K562 (cell line): ENCODE results near the gene GPC1. TPM values are rescaled to one million over a fixed set of nuclear protein-coding genes. Genes with fewer than 3 reads are reported as not detected.

ENCODE experiments used
- ATAC-seq: fragments of 200-7000 bp; cut with Tn5 transposase; 3 replicates; pipeline ENCODE4 v1.9.1; 2020; ENCODE audit warnings: moderate library complexity
- BruUV-seq: library from RNA; stranded (reverse); fragments of 400-500 nt; replicated peaks from 2 replicates; lab custom pipeline; 2021; lab: Mats Ljungman, UMichigan
- CTCF ChIA-PET: fragments of 300-600 bp; formaldehyde crosslinking; extraction: SDS; loops from one replicate; lab custom pipeline; 2021; ENCODE audit warnings: low intra/inter-chr PET ratio; lab: Yijun Ruan, JAX
- POLR2A ChIA-PET: fragments of 300-600, 350-650 bp; sonication (Branson Sonifier 250); formaldehyde crosslinking; extraction: SDS; loops from one replicate; lab custom pipeline; 2021; ENCODE audit warnings: antibody characterized with exemption, inconsistent platforms; lab: Yijun Ruan, JAX
- DNase-seq, 4 experiments: peaks; one replicate each; pipeline versions ENCODE4 v3.0.0 to v3.0.0-alpha.2; 2011 to 2018; ENCODE audit warnings: low spot score in 3 of 4, mixed read lengths in 3 of 4; ENCODE audit errors: extremely low read depth in 1 of 4
- FAIRE-seq: peaks from 2 replicates; lab custom pipeline; 2011; peaks lifted over from hg19 to GRCh38; lab: Jason Lieb, UNC
- H2AFZ ChIP-seq: 2 replicates; pipeline ENCODE4 v1.6.0; 2011; ENCODE audit warnings: low read depth, low read length, control low read depth, inconsistent platforms
- H3K27ac ChIP-seq: fragments of 200-600 bp; 3 replicates; pipeline ENCODE4 v1.8.0; 2011; ENCODE audit warnings: low read depth, mild to moderate bottlenecking, control low read depth, inconsistent platforms, low read length, moderate library complexity, mixed read lengths; ENCODE audit errors: extremely low read depth
- H3K27me3 ChIP-seq, 2 experiments: fragments of 300-600 bp in 1 of 2; 2 replicates in 1 of 2; 3 replicates in 1 of 2; pipeline versions ENCODE4 v1.6.0 to v1.8.0; 2011; ENCODE audit warnings: inconsistent platforms in 2 of 2, low read length in 2 of 2, mild to moderate bottlenecking in 1 of 2, mixed read lengths in 1 of 2, moderate library complexity in 1 of 2; ENCODE audit not compliant: control insufficient read depth in 2 of 2, insufficient read depth in 2 of 2
- H3K36me3 ChIP-seq: fragments of 300-600 bp; 3 replicates; pipeline ENCODE4 v1.8.0; 2011; ENCODE audit warnings: mild to moderate bottlenecking, low read length, inconsistent platforms; ENCODE audit not compliant: control insufficient read depth, insufficient read depth
- H3K4me1 ChIP-seq, 2 experiments: fragments of 200-600 bp in 1 of 2; replicated peaks in 1 of 2; 2 replicates in 1 of 2; 3 replicates in 1 of 2; pipeline versions ENCODE4 v1.5.1 to v1.8.0; 2011; ENCODE audit warnings: inconsistent platforms in 2 of 2, low read length in 2 of 2, mild to moderate bottlenecking in 1 of 2, mixed read lengths in 1 of 2, moderate library complexity in 1 of 2; ENCODE audit not compliant: control insufficient read depth in 2 of 2, insufficient read depth in 2 of 2
- H3K4me2 ChIP-seq: 2 replicates; pipeline ENCODE4 v1.6.1; 2011; ENCODE audit warnings: low read length, control low read depth, inconsistent platforms, mixed read lengths; ENCODE audit not compliant: insufficient read depth
- H3K4me3 ChIP-seq: fragments of 200-600 bp; sonication (generic), shearing (Covaris generic); 2 replicates; pipeline ENCODE4 v1.5.1; 2016; ENCODE audit warnings: control low read depth, inconsistent platforms
- H3K79me2 ChIP-seq: fragments of 200-600 bp; 3 replicates; pipeline ENCODE4 v1.8.0; 2011; ENCODE audit warnings: low read length, inconsistent platforms; ENCODE audit not compliant: control insufficient read depth, insufficient read depth
- H3K9ac ChIP-seq, 2 experiments: 2 replicates each; pipeline versions ENCODE4 v1.6.0 to v1.6.1; 2011; ENCODE audit warnings: low read depth in 2 of 2, low read length in 2 of 2, control low read depth in 1 of 2, inconsistent platforms in 1 of 2, mild to moderate bottlenecking in 1 of 2, mixed read lengths in 1 of 2; ENCODE audit not compliant: insufficient read depth in 1 of 2
- H3K9me1 ChIP-seq: one replicate; pipeline ENCODE4 v1.6.0; 2011; ENCODE audit warnings: inconsistent platforms, mild to moderate bottlenecking, low read length, moderate library complexity; ENCODE audit not compliant: control insufficient read depth, insufficient read depth
- H3K9me3 ChIP-seq: replicated peaks from 2 replicates; pipeline ENCODE4 v1.5.1; 2011; ENCODE audit warnings: low read depth, low read length, inconsistent platforms; ENCODE audit not compliant: control insufficient read depth, insufficient read depth
- H4K20me1 ChIP-seq: replicated peaks from 2 replicates; pipeline ENCODE4 v1.6.1; 2011; ENCODE audit warnings: low read length, inconsistent platforms, mixed read lengths; ENCODE audit not compliant: control insufficient read depth, insufficient read depth
- FUS ChIP-seq: fragments of 200-400 bp; formaldehyde crosslinking; optimal IDR thresholded peaks from 2 replicates; pipeline ENCODE3; 2017; ENCODE audit warnings: low read depth, low read length
- HDAC6 ChIP-seq: IDR thresholded peaks from 2 replicates; pipeline ENCODE4 v1.6.1; 2012; ENCODE audit warnings: low read depth, mild to moderate bottlenecking, control low read depth, inconsistent platforms, low read length, moderate library complexity
- HNRNPH1 ChIP-seq: fragments of 200-400 bp; formaldehyde crosslinking; optimal IDR thresholded peaks from 2 replicates; pipeline ENCODE3; 2017; ENCODE audit warnings: low read depth, mild to moderate bottlenecking, low read length, moderate library complexity
- MCM2 ChIP-seq: fragments of 450-650 bp; IDR thresholded peaks from 2 replicates; pipeline ENCODE4 v1.6.1; 2017; ENCODE audit warnings: low read depth, mild to moderate bottlenecking
- NFE2L1 ChIP-seq: fragments of 450-650 bp; IDR thresholded peaks from 2 replicates; pipeline ENCODE4 v1.6.1; 2016; ENCODE audit warnings: missing genetic modification characterization, low read depth, mild to moderate bottlenecking, missing compliant biosample characterization, moderate library complexity, borderline replicate concordance
- PPARD ChIP-seq: fragments of 250-450 bp; sonication (Bioruptor Pico); IDR thresholded peaks from 2 replicates; pipeline ENCODE4 v1.8.0; 2022; ENCODE audit warnings: inconsistent platforms, mild to moderate bottlenecking, moderate library complexity
- RUNX1 ChIP-seq: sonication (generic); IDR thresholded peaks from 2 replicates; pipeline ENCODE4 v1.6.1; 2016; ENCODE audit warnings: antibody characterized with exemption, low read depth
- SLC30A9 ChIP-seq: fragments of 250-450 bp; sonication (Bioruptor Pico); IDR thresholded peaks from 2 replicates; pipeline ENCODE4 v1.8.0; 2022; ENCODE audit warnings: mild to moderate bottlenecking, moderate library complexity
- ZNF253 ChIP-seq: fragments of 250-450 bp; sonication (Bioruptor Pico); conservative IDR thresholded peaks from 2 replicates; pipeline ENCODE4 v1.6.1; 2021; ENCODE audit warnings: mild to moderate bottlenecking
- WGBS: fragments of 100-300 bp; shearing (Covaris generic); methylation state at CpG from one replicate; pipeline ENCODE4 v1.1.6; 2016; ENCODE audit warnings: low coverage, mixed read lengths; ENCODE audit not compliant: insufficient coverage; ENCODE audit errors: missing lambda C conversion rate; 5-methylcytosine and 5-hydroxymethylcytosine counted together
- in situ Hi-C: fragments of 300-500 bp; cut with MboI; formaldehyde crosslinking; loops from 4 replicates; pipeline ENCODE4 v1.15.0; 2018; ENCODE audit warnings: inconsistent platforms, mixed read lengths
- intact Hi-C: fragments of 100-400 bp; cut with micrococcal nuclease; formaldehyde crosslinking; loops from 2 replicates; pipeline ENCODE4 v1.14.2; 2022
- polyA plus RNA-seq, 8 experiments: library from polyadenylated mRNA; depleted of rRNA in 4 of 8; stranded (reverse) in 5 of 8; unstranded in 3 of 8; fragments of >200 nt; fragmentation: Nextera tagmentation in 2 of 8; fragmentation: Illumina TruSeq in 1 of 8; extraction: Ambion mirVana in 2 of 8; extraction: Trizol in 1 of 8; gene quantifications; 2 replicates each; pipeline versions ENCODE4 v1.2.1 to v1.2.3, GENCODE V29; 2011 to 2014; ENCODE audit warnings: inconsistent platforms in 1 of 8, missing spikeins in 1 of 8
- total RNA-seq, 7 experiments: library from RNA; depleted of rRNA in 6 of 7; stranded (reverse); fragments of >200 nt in 6 of 7; fragmentation: Illumina TruSeq in 2 of 7; extraction: Trizol in 2 of 7; gene quantifications; 2 replicates each; pipeline versions ENCODE4 v1.2.1 to v1.2.3, GENCODE V29; 2011 to 2021; ENCODE audit warnings: low replicate concordance in 1 of 7

The GPC1 gene
- total and polyA plus RNA-seq, 9 of the 15 experiments (the other 6 are each of a cell fraction or from before 2014, with no cell fraction given), result 0.07 to 0.82 (median 0.14) TPM; not detected in 3

DNA sequence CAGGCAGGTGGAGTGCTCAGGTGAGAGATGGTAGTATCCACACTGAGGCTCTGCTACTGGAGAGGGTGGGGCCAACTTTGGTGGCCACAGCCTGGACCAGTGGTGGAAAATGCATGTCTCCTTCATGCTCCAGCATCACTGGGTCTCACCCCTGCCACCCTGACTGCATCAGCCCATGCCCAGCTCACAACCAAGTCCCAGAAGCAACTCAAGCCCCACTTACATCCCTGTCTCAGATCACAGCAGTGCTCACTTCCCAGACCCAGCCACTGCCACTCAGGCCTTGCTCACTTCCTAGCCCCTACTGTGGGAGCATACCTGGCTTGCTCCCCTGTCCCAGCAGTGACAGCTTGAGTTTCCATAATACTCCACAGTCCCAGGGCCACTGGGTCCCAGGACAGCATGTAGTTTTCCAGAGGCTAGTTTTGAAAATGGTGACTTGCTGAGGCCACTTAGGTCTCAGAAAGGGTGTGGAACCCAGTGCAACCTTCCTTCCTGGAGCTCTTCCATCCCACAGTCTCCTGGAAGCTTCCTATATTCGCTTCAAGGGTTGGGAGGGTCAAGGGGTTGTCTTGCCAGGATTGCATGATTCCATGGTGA, 58.8 kb downstream of the GPC1 start:
- ATAC-seq (no peak), FAIRE-seq (no peak), DNase-seq (no peak)
- POLR2A ChIA-PET, result interaction anchor here (0.9 kb wide), 1 partner anchor 65 kb away, joined by 4 read pairs; no protein-coding TSS in a partner anchor
- CTCF ChIA-PET, result no interaction called here
- Histone ChIP-seq H3K4me3 (no peak overlapping the region), H3K4me2 (no peak overlapping the region), H3K9ac (no peak overlapping the region), H3K79me2 (no peaks in the 10 kb centered on the region), H3K27ac (no peak overlapping the region), H3K36me3 (peaks cover 8% of the 10 kb centered on the region; the same call in 2 of the 3 replicates), H4K20me1 (no peaks in the 10 kb centered on the region), H3K9me3 (peaks cover 6% of the 10 kb centered on the region), H2AFZ (no peak overlapping the region), H3K9me1 (no peaks in the 10 kb centered on the region), H3K27me3 (no peaks in the 10 kb centered on the region), H3K4me1 (no peaks in the 10 kb centered on the region)
- WGBS, result 88% methylated on average over 1 of the region's 1 CpG
- BruUV-seq, result no TSS peak
- no peak for TF ChIP-seq HDAC6
- TF ChIP-seq MCM2, result no peak
- no peak for TF ChIP-seq RUNX1
- TF ChIP-seq ZNF253 (CRISPR knock-in tag), result no peak
- TF ChIP-seq PPARD (CRISPR knock-in tag), result no peak
- no peak for TF ChIP-seq NFE2L1 (tag)
- TF ChIP-seq FUS, result no peak
- TF ChIP-seq HNRNPH1, result no peak
- TF ChIP-seq SLC30A9, result no peak
- intact Hi-C loops, result no loop called here
- in situ Hi-C loops, result no loop called here
